Testis (tissue), 3 donors: ENCODE results near the gene NLN. TPM values are rescaled to one million over a fixed set of nuclear protein-coding genes. Genes with fewer than 3 reads are reported as not detected.

Source experiments
- DNase-seq: peaks from one replicate; pipeline ENCODE4 v3.0.0-alpha.2; 2019
- H3K27ac ChIP-seq, 2 donors: fragments of 200-600 bp; sonication (generic); one replicate each; pipeline ENCODE4 v1.5.1; 2019
- H3K27me3 ChIP-seq: fragments of 200-600 bp; sonication (generic); one replicate; pipeline ENCODE4 v1.5.1; 2019
- H3K36me3 ChIP-seq: fragments of 200-600 bp; sonication (generic); one replicate; pipeline ENCODE4 v1.5.1; 2017; ENCODE audit warnings: low read depth; ENCODE audit errors: missing control alignments
- H3K4me1 ChIP-seq: fragments of 200-600 bp; sonication (generic); one replicate; pipeline ENCODE4 v1.5.1; 2019
- H3K4me3 ChIP-seq, 2 donors: fragments of 200-600 bp; sonication (generic); one replicate each; pipeline ENCODE4 v1.5.1; 2017 to 2019
- H3K9me3 ChIP-seq: fragments of 200-600 bp; sonication (generic); one replicate; pipeline ENCODE4 v1.5.1; 2017
- CTCF ChIP-seq, 3 experiments: fragments of 450-650 bp in 2 of 3; fragments of 200-600 bp in 1 of 3; sonication (generic) in 1 of 3; IDR thresholded peaks; one replicate each; pipeline ENCODE4 v1.5.1; 2016 to 2019; ENCODE audit warnings: antibody characterized with exemption in 3 of 3, mild to moderate bottlenecking in 2 of 3, moderate library complexity in 1 of 3
- POLR2A ChIP-seq: fragments of 450-650 bp; IDR thresholded peaks from one replicate; pipeline ENCODE4 v1.6.1; 2017; ENCODE audit warnings: antibody characterized with exemption, mild to moderate bottlenecking, moderate library complexity
- WGBS, 2 donors: methylation state at CpG; one replicate each; pipeline ENCODE4 v1.1.5; 2018; 5-methylcytosine and 5-hydroxymethylcytosine counted together
- intact Hi-C: fragments of 100-400 bp; cut with DNase I; formaldehyde crosslinking; loops from one replicate; pipeline ENCODE4 v1.15.1; 2023; ENCODE audit warnings: low total_unique reads
- polyA plus RNA-seq: library from polyadenylated mRNA; stranded (reverse); fragments of 350-450 nt; fragmentation: Illumina TruSeq; extraction: RNeasy Lipid Tissue Mini Kit (QIAGEN cat#74804); gene quantifications from one replicate; pipeline ENCODE4 v1.2.3, GENCODE V29; 2014; ENCODE audit warnings: low read depth, low replicate concordance; ENCODE audit not compliant: insufficient read depth
- total RNA-seq, 2 donors: library from RNA; depleted of rRNA; stranded (reverse); fragments of >200 nt; gene quantifications; one replicate each; pipeline ENCODE4 v1.2.3, GENCODE V29; 2016

Gene NLN
- total and polyA plus RNA-seq, 3 donors from 2014 or later = 6.4 to 10.1 (median 8.1) TPM

GRCh38 chr5:65819215-65819904 lies 97.4 kb downstream of the NLN start:
- Histone ChIP-seq H3K9me3 (no peaks in the 10 kb centered on the region), H3K36me3 (no peaks in the 10 kb centered on the region), H3K4me1 (no peaks in the 10 kb centered on the region), H3K4me3 (no peak overlapping the region), H3K27ac (no peak overlapping the region), H3K27me3 (no peaks in the 10 kb centered on the region)
- TF ChIP-seq CTCF (IDR thresholded peaks at IDR 0.05) (no peak), POLR2A (no peak)
- WGBS, 2 donors = 60 to 78% methylated on average over 3 of the region's 3 CpGs
- intact Hi-C loops = no loop called here
- DNase-seq = no peak

GRCh38 chr5:65819905-65820240 lies 97.9 kb downstream of the NLN start:
- no peaks in the 10 kb centered on the region for H3K9me3 ChIP-seq
- no peaks in the 10 kb centered on the region for H3K4me1 ChIP-seq
- H3K36me3 ChIP-seq = no peaks in the 10 kb centered on the region
- no peak overlapping the region for H3K4me3 ChIP-seq
- no peaks in the 10 kb centered on the region for H3K27me3 ChIP-seq
- no peak for DNase-seq
- no peak overlapping the region for H3K27ac ChIP-seq
- TF ChIP-seq CTCF (IDR thresholded peaks at IDR 0.05) = no peak
- no peak for TF ChIP-seq POLR2A
- intact Hi-C loops = no loop called here

- Histone ChIP-seq H3K27me3 (no peaks in the 10 kb centered on the region), H3K4me1 (no peaks in the 10 kb centered on the region), H3K36me3 (no peaks in the 10 kb centered on the region), H3K4me3 (no peak overlapping the region), H3K27ac (no peak overlapping the region), H3K9me3 (no peaks in the 10 kb centered on the region)
- intact Hi-C loops = no loop called here
- DNase-seq = no peak
- WGBS, 2 donors = 84 to 97% methylated on average over 2 of the region's 2 CpGs
- no peak for TF ChIP-seq CTCF (IDR thresholded peaks at IDR 0.05)
- TF ChIP-seq POLR2A = no peak
Measured at GRCh38 chr5:65820373-65820772, 98.4 kb downstream of the NLN start.

GRCh38 chr5:65821966-65822365 lies 100.0 kb downstream of the NLN start:
- intact Hi-C loops = no loop called here
- Histone ChIP-seq H3K36me3 (no peaks in the 10 kb centered on the region), H3K4me3 (no peak overlapping the region), H3K9me3 (no peaks in the 10 kb centered on the region), H3K27me3 (no peaks in the 10 kb centered on the region), H3K4me1 (no peaks in the 10 kb centered on the region), H3K27ac (no peak overlapping the region)
- DNase-seq = no peak
- TF ChIP-seq POLR2A (no peak), CTCF (IDR thresholded peaks at IDR 0.05) (no peak)
- 85 to 87% methylated on average over 4 of the region's 4 CpGs for WGBS, 2 donors

- no peak for DNase-seq
- intact Hi-C loops = no loop called here
- no peak for TF ChIP-seq POLR2A
- no peak for TF ChIP-seq CTCF (IDR thresholded peaks at IDR 0.05)
Measured at GRCh38 chr5:65822710-65823109, 100.7 kb downstream of the NLN start.

More at GRCh38 chr5:65822710-65823109, 100.7 kb downstream of the NLN start:
- H3K4me1 ChIP-seq = peaks cover 2% of the 10 kb centered on the region
- no peaks in the 10 kb centered on the region for H3K27me3 ChIP-seq
- no peaks in the 10 kb centered on the region for H3K36me3 ChIP-seq
- H3K9me3 ChIP-seq = no peaks in the 10 kb centered on the region
- no peak overlapping the region for H3K27ac ChIP-seq
- WGBS, 2 donors = 66 to 80% methylated on average over 6 of the region's 6 CpGs
- H3K4me3 ChIP-seq = no peak overlapping the region
